Keratinocyte (primary cell): ENCODE data around the gene TFDP2. TPM values are rescaled to one million over a fixed set of nuclear protein-coding genes. Genes with fewer than 3 reads are reported as not detected.

Experiments
- DNase-seq: peaks from one replicate; pipeline ENCODE4 v3.0.0-alpha.2; 2011; ENCODE audit warnings: low read depth, missing footprints, low spot score
- FAIRE-seq: peaks from 2 replicates; lab custom pipeline; 2011; peaks lifted over from hg19 to GRCh38; lab: Jason Lieb, UNC
- H2AFZ ChIP-seq: 2 replicates; pipeline ENCODE4 v1.6.0; 2012; ENCODE audit warnings: low read length, control low read depth, inconsistent platforms; ENCODE audit not compliant: control insufficient read depth
- H3K27ac ChIP-seq: 2 replicates; pipeline ENCODE4 v1.5.1; 2011; ENCODE audit warnings: low read length; ENCODE audit not compliant: control insufficient read depth, insufficient read depth
- H3K27me3 ChIP-seq: 3 replicates; pipeline ENCODE4 v1.6.0; 2011; ENCODE audit warnings: low read length; ENCODE audit not compliant: control insufficient read depth, insufficient read depth; ENCODE audit errors: extremely low read depth
- H3K36me3 ChIP-seq, 2 experiments: 2 replicates in 1 of 2; 3 replicates in 1 of 2; pipeline ENCODE4 v1.5.1; 2011; ENCODE audit warnings: low read length in 2 of 2, mild to moderate bottlenecking in 1 of 2; ENCODE audit not compliant: control insufficient read depth in 2 of 2, insufficient read depth in 2 of 2; ENCODE audit errors: extremely low read depth in 1 of 2
- H3K4me1 ChIP-seq: 3 replicates; pipeline ENCODE4 v1.5.1; 2011; ENCODE audit warnings: low read length; ENCODE audit not compliant: control insufficient read depth, insufficient read depth; ENCODE audit errors: extremely low read depth
- H3K4me2 ChIP-seq: 3 replicates; pipeline ENCODE4 v1.6.0; 2011; ENCODE audit warnings: low read depth, low read length; ENCODE audit not compliant: control insufficient read depth, insufficient read depth; ENCODE audit errors: extremely low read depth
- H3K4me3 ChIP-seq, 3 experiments: fragments of 200-600 bp in 1 of 3; sonication (generic) in 1 of 3; 2 replicates in 2 of 3; 3 replicates in 1 of 3; pipeline ENCODE4 v1.5.1; 2011 to 2016; ENCODE audit warnings: low read length in 3 of 3, mild to moderate bottlenecking in 3 of 3, control low read depth in 2 of 3, inconsistent platforms in 1 of 3, low read depth in 1 of 3, mixed read lengths in 1 of 3, mixed run types in 1 of 3, moderate library complexity in 1 of 3; ENCODE audit not compliant: control insufficient read depth in 2 of 3, insufficient read depth in 2 of 3; ENCODE audit errors: extremely low read depth in 1 of 3
- H3K79me2 ChIP-seq: 2 replicates; pipeline ENCODE4 v1.6.0; 2012; ENCODE audit warnings: low read length; ENCODE audit not compliant: control insufficient read depth, insufficient read depth
- H3K9ac ChIP-seq: 3 replicates; pipeline ENCODE4 v1.6.0; 2011; ENCODE audit warnings: low read length; ENCODE audit not compliant: control insufficient read depth, insufficient read depth; ENCODE audit errors: extremely low read depth
- H3K9me1 ChIP-seq: 3 replicates; pipeline ENCODE4 v1.6.0; 2011; ENCODE audit warnings: low read length; ENCODE audit not compliant: control insufficient read depth, insufficient read depth; ENCODE audit errors: extremely low read depth
- H3K9me3 ChIP-seq: 2 replicates; pipeline ENCODE4 v1.5.1; 2012; ENCODE audit warnings: low read depth, low read length; ENCODE audit not compliant: control insufficient read depth
- H4K20me1 ChIP-seq: 3 replicates; pipeline ENCODE4 v1.6.0; 2011; ENCODE audit warnings: low read length; ENCODE audit not compliant: control insufficient read depth, insufficient read depth; ENCODE audit errors: extremely low read depth
- EZH2 ChIP-seq: IDR thresholded peaks from one replicate; pipeline ENCODE4 v1.6.1; 2012; ENCODE audit warnings: inconsistent platforms, mild to moderate bottlenecking, low read length, moderate library complexity
- dilution Hi-C: fragments of 300-500 bp; cut with MboI; formaldehyde crosslinking; loops from one replicate; pipeline ENCODE4 v1.7.0; 2020; ENCODE audit warnings: low sequenced_read_pairs; ENCODE audit not compliant: extremely low pct_ligation_motif_present
- polyA plus RNA-seq, 5 experiments: library from polyadenylated mRNA; depleted of rRNA in 3 of 5; stranded (reverse) in 3 of 5; stranded (forward) in 1 of 5; unstranded in 1 of 5; fragments of >200 nt; gene quantifications; 1 replicate in 1 of 5; 2 replicates in 3 of 5; 3 replicates in 1 of 5; pipeline versions ENCODE4 v1.2.1 to v1.2.3, GENCODE V29; 2011 to 2012; ENCODE audit warnings: missing spikeins in 2 of 5, low read depth in 1 of 5, low replicate concordance in 1 of 5
- TF ChIP-seq, protein P1 (sequence below), 3 experiments: IDR thresholded peaks in 1 of 3; conservative IDR thresholded peaks in 1 of 3; optimal IDR thresholded peaks in 1 of 3; 2 replicates in 2 of 3; 3 replicates in 1 of 3; pipeline versions ENCODE3 to v1.5.1; 2011; ENCODE audit warnings: low read length in 3 of 3, mild to moderate bottlenecking in 3 of 3, moderate library complexity in 2 of 3, control low read depth in 1 of 3, inconsistent platforms in 1 of 3; ENCODE audit not compliant: insufficient read depth in 2 of 3; ENCODE audit errors: extremely low read depth in 1 of 3

The TFDP2 gene
- polyA plus RNA-seq, 1 donor (not counting 4 experiments of a cell fraction or from before 2014, with no cell fraction given): 40.6 TPM

DNA sequence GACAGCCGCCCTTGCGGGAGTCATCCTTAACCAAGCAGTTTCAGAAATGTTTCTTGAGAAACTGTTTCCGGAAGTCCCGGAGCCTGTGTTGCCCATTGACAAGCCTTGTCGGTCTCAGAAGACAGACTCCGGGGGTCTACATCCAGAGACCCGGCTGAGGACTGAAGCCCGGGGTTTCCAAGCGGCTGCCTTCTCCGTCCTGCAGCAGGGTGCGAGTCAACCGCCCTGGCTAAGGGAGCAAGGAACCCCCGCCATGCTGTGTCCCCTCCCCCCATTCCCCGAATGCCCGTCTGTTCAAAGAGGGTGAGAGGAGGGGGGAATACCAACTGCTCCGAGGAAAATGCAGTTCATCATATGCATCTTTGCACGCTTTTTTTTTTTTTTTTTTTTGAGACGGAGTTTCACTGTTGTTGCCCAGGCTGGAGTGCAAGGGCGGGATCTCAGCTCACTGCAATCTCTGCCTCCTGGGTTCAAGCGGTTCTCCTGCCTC lies 211.3 kb downstream of the TFDP2 start:
- dilution Hi-C loops: no loop called here
- no peaks in the 10 kb centered on the region for H3K27me3 ChIP-seq
- H3K4me2 ChIP-seq: peak overlapping the region; percentile 84
- TF ChIP-seq EZH2: no peak
- TF ChIP-seq, protein P1, sequence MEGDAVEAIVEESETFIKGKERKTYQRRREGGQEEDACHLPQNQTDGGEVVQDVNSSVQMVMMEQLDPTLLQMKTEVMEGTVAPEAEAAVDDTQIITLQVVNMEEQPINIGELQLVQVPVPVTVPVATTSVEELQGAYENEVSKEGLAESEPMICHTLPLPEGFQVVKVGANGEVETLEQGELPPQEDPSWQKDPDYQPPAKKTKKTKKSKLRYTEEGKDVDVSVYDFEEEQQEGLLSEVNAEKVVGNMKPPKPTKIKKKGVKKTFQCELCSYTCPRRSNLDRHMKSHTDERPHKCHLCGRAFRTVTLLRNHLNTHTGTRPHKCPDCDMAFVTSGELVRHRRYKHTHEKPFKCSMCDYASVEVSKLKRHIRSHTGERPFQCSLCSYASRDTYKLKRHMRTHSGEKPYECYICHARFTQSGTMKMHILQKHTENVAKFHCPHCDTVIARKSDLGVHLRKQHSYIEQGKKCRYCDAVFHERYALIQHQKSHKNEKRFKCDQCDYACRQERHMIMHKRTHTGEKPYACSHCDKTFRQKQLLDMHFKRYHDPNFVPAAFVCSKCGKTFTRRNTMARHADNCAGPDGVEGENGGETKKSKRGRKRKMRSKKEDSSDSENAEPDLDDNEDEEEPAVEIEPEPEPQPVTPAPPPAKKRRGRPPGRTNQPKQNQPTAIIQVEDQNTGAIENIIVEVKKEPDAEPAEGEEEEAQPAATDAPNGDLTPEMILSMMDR (optimal IDR thresholded peaks at IDR 0.05 in 1 of 3, IDR thresholded peaks at IDR 0.05 in 1 of 3, conservative IDR thresholded peaks at IDR 0.05 in 1 of 3; ENCODE audit: extremely low read depth in 1 of 3, insufficient read depth in 2 of 3, low read length in 3 of 3): no peak
- no peaks in the 10 kb centered on the region for H3K9me3 ChIP-seq
- peak overlapping the region; percentile 78 for H3K9ac ChIP-seq
- H4K20me1 ChIP-seq: no peaks in the 10 kb centered on the region
- no peaks in the 10 kb centered on the region for H3K36me3 ChIP-seq
- no peaks in the 10 kb centered on the region for H3K9me1 ChIP-seq
- peak overlapping the region; percentile 94 for H3K27ac ChIP-seq
- no peak for DNase-seq
- no peaks in the 10 kb centered on the region for H3K79me2 ChIP-seq
- H2AFZ ChIP-seq: peak overlapping the region; percentile 73
- H3K4me3 ChIP-seq: peak overlapping the region in 2 of 3 experiments; percentile 48 to 54
- no peak for FAIRE-seq
- peaks cover 41% of the 10 kb centered on the region for H3K4me1 ChIP-seq

DNA sequence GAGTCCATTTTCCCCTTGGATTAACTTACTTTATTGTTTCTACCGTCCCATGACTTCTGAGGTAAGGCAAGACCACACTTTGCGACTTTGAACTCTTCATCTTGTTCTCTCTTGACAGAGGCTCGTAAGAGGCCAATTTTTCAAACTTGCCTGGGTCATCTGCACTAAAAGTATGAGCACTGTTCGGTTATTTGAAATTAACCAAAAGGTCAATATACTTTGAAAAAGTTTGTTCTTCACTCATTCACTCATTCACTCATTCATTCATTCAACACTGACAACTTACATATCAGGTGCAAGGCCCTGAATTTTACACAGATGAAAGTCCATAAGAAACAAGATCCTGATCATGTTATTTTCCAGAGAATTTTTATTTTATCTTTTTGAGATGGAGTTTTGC lies 215.0 kb downstream of the TFDP2 start:
- no peaks in the 10 kb centered on the region for H3K9me3 ChIP-seq
- no peaks in the 10 kb centered on the region for H3K27me3 ChIP-seq
- no peak overlapping the region for H2AFZ ChIP-seq
- no peak overlapping the region for H3K4me3 ChIP-seq
- FAIRE-seq (no peak), DNase-seq (no peak)
- no peaks in the 10 kb centered on the region for H3K79me2 ChIP-seq
- no peak overlapping the region for H3K4me2 ChIP-seq
- H3K9ac ChIP-seq: no peak overlapping the region
- H3K27ac ChIP-seq: no peak overlapping the region
- dilution Hi-C loops: no loop called here
- no peaks in the 10 kb centered on the region for H4K20me1 ChIP-seq
- peaks cover 21% of the 10 kb centered on the region for H3K4me1 ChIP-seq
- H3K36me3 ChIP-seq: no peaks in the 10 kb centered on the region
- TF ChIP-seq, protein P1 (optimal IDR thresholded peaks at IDR 0.05 in 1 of 3, IDR thresholded peaks at IDR 0.05 in 1 of 3, conservative IDR thresholded peaks at IDR 0.05 in 1 of 3; ENCODE audit: extremely low read depth in 1 of 3, insufficient read depth in 2 of 3, low read length in 3 of 3): no peak
- TF ChIP-seq EZH2: no peak
- H3K9me1 ChIP-seq: no peaks in the 10 kb centered on the region
